H1 (cell line): ENCODE measurements around the gene NFYA. TPM values are rescaled to one million over a fixed set of nuclear protein-coding genes. Genes with fewer than 3 reads are reported as not detected.

ENCODE experiments used
- CTCF ChIA-PET: fragments of 300-600 bp; sonication (Branson Sonifier 250); formaldehyde crosslinking; loops from one replicate; lab custom pipeline; 2021; ENCODE audit not compliant: partially characterized antibody; lab: Charles Lee
- POLR2A ChIA-PET: fragments of 300-600 bp; sonication (Branson Sonifier 250); formaldehyde crosslinking; loops from one replicate; lab custom pipeline; 2021; ENCODE audit warnings: inconsistent platforms; ENCODE audit not compliant: partially characterized antibody; lab: Charles Lee
- DNase-seq, 2 experiments: peaks; one replicate each; pipeline versions ENCODE4 v3.0.0 to v3.0.0-alpha.2; 2010 to 2022; ENCODE audit warnings: low spot score in 2 of 2, low read depth in 1 of 2, mixed read lengths in 1 of 2
- FAIRE-seq: peaks from 2 replicates; lab custom pipeline; 2011; peaks lifted over from hg19 to GRCh38; lab: Jason Lieb, UNC
- H2AFZ ChIP-seq: 2 replicates; pipeline ENCODE4 v1.8.1; 2012; ENCODE audit warnings: low read length, inconsistent platforms
- H2AK5ac ChIP-seq: 2 replicates; pipeline ENCODE4 v1.6.1; 2013; ENCODE audit warnings: low read depth, low read length
- H2BK120ac ChIP-seq: replicated peaks from 2 replicates; pipeline ENCODE3; 2013; ENCODE audit warnings: low read depth, low read length, inconsistent platforms
- H2BK12ac ChIP-seq: 2 replicates; pipeline ENCODE4 v1.6.1; 2013; ENCODE audit warnings: low read depth, low read length
- H2BK15ac ChIP-seq: 2 replicates; pipeline ENCODE4 v1.6.1; 2013; ENCODE audit warnings: low read length
- H2BK20ac ChIP-seq: 2 replicates; pipeline ENCODE4 v1.6.1; 2013; ENCODE audit warnings: low read length
- H2BK5ac ChIP-seq: 2 replicates; pipeline ENCODE4 v1.6.1; 2013; ENCODE audit warnings: low read depth, low read length
- H3K14ac ChIP-seq: 2 replicates; pipeline ENCODE4 v1.6.1; 2013; ENCODE audit warnings: inconsistent platforms; ENCODE audit not compliant: insufficient read length
- H3K18ac ChIP-seq: 2 replicates; pipeline ENCODE4 v1.6.1; 2013; ENCODE audit warnings: low read length; ENCODE audit errors: extremely low read depth
- H3K23ac ChIP-seq: 2 replicates; pipeline ENCODE4 v1.6.1; 2013; ENCODE audit warnings: inconsistent platforms; ENCODE audit not compliant: insufficient read length
- H3K23me2 ChIP-seq: 2 replicates; pipeline ENCODE4 v1.6.1; 2013; ENCODE audit warnings: low read depth, low read length
- H3K27ac ChIP-seq: 2 replicates; pipeline ENCODE4 v1.6.1; 2011; ENCODE audit warnings: low read depth, low read length, inconsistent platforms
- H3K27me3 ChIP-seq, 4 experiments: replicated peaks in 1 of 4; 1 replicate in 1 of 4; 2 replicates in 3 of 4; pipeline versions ENCODE4 v1.6.1 to v1.8.1; 2011 to 2013; ENCODE audit warnings: low read length in 3 of 4, mild to moderate bottlenecking in 3 of 4, inconsistent platforms in 2 of 4, mixed read lengths in 2 of 4, moderate library complexity in 1 of 4; ENCODE audit not compliant: control insufficient read depth in 3 of 4, insufficient read depth in 3 of 4; ENCODE audit errors: extremely low read depth in 1 of 4
- H3K36me3 ChIP-seq, 4 experiments: 2 replicates each; pipeline versions ENCODE4 v1.6.1 to v1.8.1; 2011 to 2013; ENCODE audit warnings: mild to moderate bottlenecking in 4 of 4, low read length in 3 of 4, moderate library complexity in 2 of 4, control low read depth in 1 of 4, inconsistent platforms in 1 of 4; ENCODE audit not compliant: insufficient read depth in 4 of 4, control insufficient read depth in 2 of 4
- H3K4ac ChIP-seq: replicated peaks from 2 replicates; pipeline ENCODE3; 2013; ENCODE audit warnings: low read length, low read depth, mixed read lengths, inconsistent platforms; ENCODE audit not compliant: insufficient read length
- H3K4me1 ChIP-seq, 4 experiments: replicated peaks in 1 of 4; 1 replicate in 1 of 4; 2 replicates in 3 of 4; pipeline versions ENCODE4 v1.6.1 to v1.8.1; 2011 to 2013; ENCODE audit warnings: low read length in 3 of 4, inconsistent platforms in 2 of 4, mixed read lengths in 1 of 4; ENCODE audit not compliant: insufficient read depth in 4 of 4, control insufficient read depth in 3 of 4
- H3K4me2 ChIP-seq, 2 experiments: 2 replicates each; pipeline versions ENCODE4 v1.6.1 to v1.8.1; 2011 to 2013; ENCODE audit warnings: low read depth in 2 of 2, low read length in 2 of 2, control low read depth in 1 of 2, inconsistent platforms in 1 of 2, mild to moderate bottlenecking in 1 of 2; ENCODE audit not compliant: insufficient read depth in 1 of 2
- H3K4me3 ChIP-seq, 4 experiments: fragments of 200-600, 300-600 bp in 1 of 4; sonication (generic), shearing (Covaris generic), sonication (Bioruptor Twin) in 1 of 4; 2 replicates each; pipeline versions ENCODE4 v1.5.1 to v1.8.1; 2011 to 2016; ENCODE audit warnings: low read length in 4 of 4, low read depth in 3 of 4, control low read depth in 2 of 4, inconsistent platforms in 2 of 4, mild to moderate bottlenecking in 2 of 4, mixed read lengths in 1 of 4, moderate library complexity in 1 of 4; ENCODE audit not compliant: insufficient read depth in 2 of 4; ENCODE audit errors: extremely low read depth in 1 of 4
- H3K56ac ChIP-seq: replicated peaks from 2 replicates; pipeline ENCODE3; 2013; ENCODE audit warnings: low read depth, mild to moderate bottlenecking, mixed read lengths, low read length, inconsistent platforms; ENCODE audit not compliant: insufficient read length
- H3K79me1 ChIP-seq: 2 replicates; pipeline ENCODE4 v1.6.1; 2013; ENCODE audit warnings: low read depth, low read length, control low read depth
- H3K79me2 ChIP-seq, 2 experiments: 2 replicates each; pipeline versions ENCODE4 v1.6.1 to v1.8.1; 2012 to 2013; ENCODE audit warnings: low read length in 2 of 2, mild to moderate bottlenecking in 2 of 2, inconsistent platforms in 1 of 2; ENCODE audit not compliant: insufficient read depth in 2 of 2, control insufficient read depth in 1 of 2
- H3K9ac ChIP-seq, 4 experiments: replicated peaks in 1 of 4; 1 replicate in 1 of 4; 2 replicates in 3 of 4; pipeline versions ENCODE4 v1.6.1 to v1.8.1; 2011 to 2013; ENCODE audit warnings: low read depth in 3 of 4, low read length in 3 of 4, control low read depth in 2 of 4, mild to moderate bottlenecking in 2 of 4, moderate library complexity in 2 of 4, inconsistent platforms in 1 of 4; ENCODE audit errors: extremely low read depth in 1 of 4
- H3K9me3 ChIP-seq, 2 experiments: 2 replicates each; pipeline versions ENCODE4 v1.6.1 to v1.8.1; 2012 to 2013; ENCODE audit warnings: mild to moderate bottlenecking in 2 of 2, moderate library complexity in 2 of 2, control low read depth in 1 of 2, inconsistent platforms in 1 of 2, low read depth in 1 of 2, low read length in 1 of 2, mixed read lengths in 1 of 2; ENCODE audit not compliant: insufficient read depth in 2 of 2
- H4K20me1 ChIP-seq, 2 experiments: replicated peaks in 1 of 2; 2 replicates each; pipeline versions ENCODE3 to v1.8.1; 2011 to 2013; ENCODE audit warnings: inconsistent platforms in 2 of 2, low read length in 2 of 2, mild to moderate bottlenecking in 1 of 2; ENCODE audit not compliant: insufficient read depth in 2 of 2, control insufficient read depth in 1 of 2
- H4K5ac ChIP-seq: 2 replicates; pipeline ENCODE4 v1.6.1; 2013; ENCODE audit warnings: low read length, low read depth, mixed read lengths, inconsistent platforms; ENCODE audit not compliant: insufficient read length
- H4K8ac ChIP-seq: 2 replicates; pipeline ENCODE4 v1.8.0; 2013; ENCODE audit warnings: mild to moderate bottlenecking, moderate library complexity, low read length, inconsistent platforms; ENCODE audit not compliant: insufficient read depth; ENCODE audit errors: extremely low read depth
- H4K91ac ChIP-seq: replicated peaks from 2 replicates; pipeline ENCODE3; 2013; ENCODE audit warnings: low read length, mixed read lengths, inconsistent platforms; ENCODE audit not compliant: insufficient read length
- YY1 ChIP-seq: IDR thresholded peaks from 2 replicates; pipeline ENCODE4 v1.6.1; 2011; ENCODE audit warnings: low read depth, mild to moderate bottlenecking, low read length
- WGBS, 2 experiments: shearing (Covaris generic) in 1 of 2; methylation state at CpG; one replicate each; pipeline versions ENCODE4 v1.1.6 to v1.1.7; 2013 to 2015; ENCODE audit warnings: low lambda C conversion rate in 2 of 2, mixed read lengths in 2 of 2, inconsistent platforms in 1 of 2, low coverage in 1 of 2, missing lambda C conversion rate in 1 of 2; ENCODE audit not compliant: insufficient replicate concordance in 2 of 2, insufficient coverage in 1 of 2, insufficient read length in 1 of 2; ENCODE audit errors: extremely low coverage in 1 of 2, missing lambda C conversion rate in 1 of 2; 5-methylcytosine and 5-hydroxymethylcytosine counted together
- polyA plus RNA-seq, 7 experiments: library from polyadenylated mRNA; depleted of rRNA in 3 of 7; stranded (reverse) in 5 of 7; unstranded in 2 of 7; fragments of >200 nt in 5 of 7; fragments of 200-250 nt in 2 of 7; gene quantifications; 1 replicate in 5 of 7; 2 replicates in 1 of 7; 4 replicates in 1 of 7; pipeline versions ENCODE4 v1.2.1 to v1.2.3, GENCODE V29; 2011 to 2013; ENCODE audit warnings: missing spikeins in 2 of 7, mixed read lengths in 2 of 7
- total RNA-seq: library from RNA; stranded (reverse); fragmentation: NEBNext Ultra II Directional; extraction: Animal tissue kit (Norgen Biotek cat#: 25700); gene quantifications from 2 replicates; pipeline ENCODE4 v1.2.1, GENCODE V29; 2021

The NFYA gene
- total and polyA plus RNA-seq, 2 of the 8 experiments (the other 6 are each of a cell fraction or from before 2014, with no cell fraction given) = 19.8 to 33.7 TPM

DNA sequence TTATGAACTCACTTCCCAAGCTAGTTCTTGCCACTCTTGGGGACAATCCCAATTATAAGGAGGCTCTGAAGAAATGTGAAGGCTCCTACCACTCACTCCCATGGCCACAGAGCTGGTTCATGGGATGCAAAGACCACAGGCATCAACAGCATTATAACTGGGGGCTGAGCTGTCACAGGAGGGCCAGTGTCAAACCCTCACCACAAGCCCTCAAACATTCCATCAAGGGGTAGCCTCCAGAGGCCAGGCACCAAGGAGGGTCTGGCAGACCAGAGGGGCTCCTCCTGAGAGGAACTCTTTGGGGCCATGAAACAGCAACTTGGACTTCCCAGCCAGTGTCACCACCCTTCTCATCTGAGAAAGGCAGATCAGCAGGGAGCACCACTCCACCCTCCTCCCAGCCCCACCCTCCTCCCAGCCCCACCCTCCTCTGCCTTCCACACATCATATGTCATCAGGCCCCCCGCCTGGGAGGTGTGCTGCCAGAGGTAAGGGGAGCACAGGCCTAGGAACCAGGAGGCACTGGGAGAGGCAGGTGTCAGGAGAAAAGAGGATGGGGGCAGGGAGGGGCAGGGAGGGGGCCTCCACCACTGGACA, 31.7 kb upstream of the NFYA start:
- Histone ChIP-seq H2BK20ac (no peak overlapping the region), H3K27ac (no peak overlapping the region), H2AFZ (no peak overlapping the region), H3K4me1 (peaks cover 0 to 4% (median 3%) of the 10 kb centered on the region in 4 experiments; a peak in 6 of 7 replicates), H2AK5ac (no peak overlapping the region), H3K4ac (no peak overlapping the region), H3K9ac (no peak overlapping the region), H4K20me1 (no peaks in the 10 kb centered on the region), H2BK5ac (no peak overlapping the region), H3K9me3 (no peaks in the 10 kb centered on the region), H3K4me3 (no peak overlapping the region), H3K23ac (no peak overlapping the region), H3K79me2 (no peaks in the 10 kb centered on the region), H3K79me1 (no peaks in the 10 kb centered on the region), H4K5ac (no peak overlapping the region), H4K8ac (no peak overlapping the region), H2BK120ac (no peak overlapping the region), H2BK12ac (no peak overlapping the region), H3K36me3 (no peaks in the 10 kb centered on the region), H3K4me2 (no peak overlapping the region), H3K14ac (no peak overlapping the region), H3K27me3 (no peaks in the 10 kb centered on the region), H2BK15ac (no peak overlapping the region), H3K18ac (no peak overlapping the region), H3K56ac (no peak overlapping the region), H3K23me2 (no peaks in the 10 kb centered on the region), H4K91ac (no peak overlapping the region)
- no peak for DNase-seq
- no peak for FAIRE-seq
- ChIA-PET CTCF (interaction anchor here (0.8 to 6.0 kb wide), 16 partner anchors 9 to 172 kb away, joined by 3 to 80 read pairs (median 10); partner anchors contain the start of gene APOBEC2), POLR2A (no interaction called here)
- 78% methylated on average over 1 of the region's 1 CpG; no CpG with 5 or more reads in 1 of the 2 experiments for WGBS, 2 experiments
- TF ChIP-seq YY1 = no peak
